ENCODE measurements around the gene TRPC5OS.

GRCh38 chrX:111868726-111869638, 7.0 kb upstream of the TRPC5OS start:
- TF ChIP-seq CTCF (conservative IDR thresholded peaks at IDR 0.05; ENCODE audit: low read depth, low read length) (no peak), SMC3 (IDR thresholded peaks at IDR 0.05; ENCODE audit: low read depth, low read length) (no peak), POLR2A (IDR thresholded peaks at IDR 0.05; ENCODE audit: low read depth, low read length) (no peak), NFE2L2 (IDR thresholded peaks at IDR 0.05; ENCODE audit: low read depth, low read length) (peak; percentile 71), RFX5 (IDR thresholded peaks at IDR 0.05; ENCODE audit: low read depth, low read length) (no peak), MXI1 (IDR thresholded peaks at IDR 0.05; ENCODE audit: borderline replicate concordance, low read depth, low read length) (no peak), MAFK (IDR thresholded peaks at IDR 0.05; ENCODE audit: low read depth, low read length) (peak; percentile 23; the same call in 1 of the 2 replicates), BHLHE40 (IDR thresholded peaks at IDR 0.05; ENCODE audit: low read depth, low read length) (no peak), CEBPB (IDR thresholded peaks at IDR 0.05; ENCODE audit: low read depth, low read length) (no peak), RAD21 (IDR thresholded peaks at IDR 0.05; ENCODE audit: low read length) (no peak), USF2 (IDR thresholded peaks at IDR 0.05; ENCODE audit: low read depth, low read length) (no peak), MAZ (IDR thresholded peaks at IDR 0.05; ENCODE audit: borderline replicate concordance, low read depth, low read length) (no peak), ELK1 (IDR thresholded peaks at IDR 0.05; ENCODE audit: borderline replicate concordance, low read depth, low read length) (no peak), CHD1 (IDR thresholded peaks at IDR 0.05; ENCODE audit: low read depth, low read length) (no peak)
